HCT116 (cell line): ENCODE data around the gene STPG1. TPM values are rescaled to one million over a fixed set of nuclear protein-coding genes. Genes with fewer than 3 reads are reported as not detected.

ENCODE experiments used
- ATAC-seq: fragments of 200-7000 bp; cut with Tn5 transposase; 2 replicates; pipeline ENCODE4 v1.9.1; 2020; ENCODE audit warnings: mild to moderate bottlenecking, moderate library complexity
- BruUV-seq: library from RNA; stranded (reverse); fragments of 400-500 nt; replicated peaks from 2 replicates; lab custom pipeline; 2021; lab: Mats Ljungman, UMichigan
- CTCF ChIA-PET: fragments of 300-600 bp; sonication (Branson Sonifier 250); formaldehyde crosslinking; loops from one replicate; lab custom pipeline; 2021; ENCODE audit warnings: antibody characterized with exemption; lab: Charles Lee
- POLR2A ChIA-PET: fragments of 300-600, 350-600 bp; sonication (Branson Sonifier 250); formaldehyde crosslinking; loops from one replicate; lab custom pipeline; 2021; ENCODE audit warnings: antibody characterized with exemption; lab: Charles Lee
- RAD21 ChIA-PET, 2 experiments: fragments of 300-600 bp; sonication (Branson Sonifier 250); formaldehyde crosslinking; loops; one replicate each; lab custom pipeline; 2023; ENCODE audit warnings: low total read pairs in 2 of 2; ENCODE audit not compliant: uncharacterized antibody in 2 of 2, unreplicated experiment in 2 of 2, low non-redundant PET in 1 of 2; lab: Charles Lee
- DNase-seq: peaks from one replicate; pipeline ENCODE4 v3.0.0-alpha.2; 2010; ENCODE audit warnings: low read depth, low spot score
- H2AFZ ChIP-seq: fragments of 200-600 bp; shearing (Covaris generic), sonication (generic); 2 replicates; pipeline ENCODE4 v1.6.1; 2017; ENCODE audit warnings: low read depth, mixed run types, mixed read lengths, antibody characterized with exemption, low read length; ENCODE audit not compliant: poor library complexity, severe bottlenecking
- H3K27ac ChIP-seq: 2 replicates; pipeline ENCODE4 v1.5.1; 2012; ENCODE audit warnings: low read depth, low read length
- H3K27me3 ChIP-seq: fragments of 200-600 bp; sonication (generic); 2 replicates; pipeline ENCODE4 v1.6.1; 2016; ENCODE audit warnings: mixed run types, low read length, mixed read lengths; ENCODE audit not compliant: insufficient read depth
- H3K36me3 ChIP-seq, 2 experiments: fragments of 200-500 bp in 1 of 2; fragments of 200-600 bp in 1 of 2; sonication (Bioruptor generic) in 1 of 2; sonication (generic) in 1 of 2; 2 replicates each; pipeline versions ENCODE4 v1.5.1 to v1.6.1; 2014 to 2016; ENCODE audit warnings: low read length in 2 of 2, inconsistent platforms in 1 of 2, mixed read lengths in 1 of 2, mixed run types in 1 of 2; ENCODE audit not compliant: insufficient read depth in 2 of 2, control insufficient read depth in 1 of 2
- H3K4me1 ChIP-seq, 2 experiments: fragments of 200-600 bp in 1 of 2; sonication (generic) in 1 of 2; 2 replicates each; pipeline versions ENCODE4 v1.5.1 to v1.6.1; 2012 to 2017; ENCODE audit warnings: low read length in 2 of 2, inconsistent platforms in 1 of 2, mild to moderate bottlenecking in 1 of 2, mixed read lengths in 1 of 2, mixed run types in 1 of 2, moderate library complexity in 1 of 2; ENCODE audit not compliant: insufficient read depth in 2 of 2, control insufficient read depth in 1 of 2
- H3K4me2 ChIP-seq: fragments of 200-600 bp; sonication (generic); 2 replicates; pipeline ENCODE4 v1.6.1; 2017; ENCODE audit warnings: mixed run types, low read length, mixed read lengths
- H3K4me3 ChIP-seq, 2 experiments: fragments of 200-600 bp in 1 of 2; sonication (generic) in 1 of 2; replicated peaks in 1 of 2; 2 replicates each; pipeline ENCODE4 v1.5.1; 2011 to 2016; ENCODE audit warnings: low read length in 2 of 2, control low read depth in 1 of 2, low read depth in 1 of 2, mild to moderate bottlenecking in 1 of 2, mixed read lengths in 1 of 2, mixed run types in 1 of 2
- H3K79me2 ChIP-seq: fragments of 200-600 bp; sonication (generic); 2 replicates; pipeline ENCODE4 v1.6.1; 2017; ENCODE audit warnings: mild to moderate bottlenecking, mixed run types, low read length, moderate library complexity, mixed read lengths; ENCODE audit not compliant: insufficient read depth
- H3K9ac ChIP-seq: fragments of 200-600 bp; sonication (generic); 2 replicates; pipeline ENCODE4 v1.6.1; 2016; ENCODE audit warnings: low read length, mixed read lengths
- H3K9me2 ChIP-seq: fragments of 200-600 bp; sonication (generic), shearing (Covaris generic); 2 replicates; pipeline ENCODE4 v1.6.1; 2017; ENCODE audit warnings: mixed run types, mild to moderate bottlenecking, moderate library complexity; ENCODE audit not compliant: insufficient read depth
- H3K9me3 ChIP-seq, 2 experiments: fragments of 200-500 bp in 1 of 2; fragments of 200-600 bp in 1 of 2; sonication (Bioruptor generic) in 1 of 2; sonication (generic) in 1 of 2; 2 replicates each; pipeline ENCODE4 v1.6.1; 2014 to 2017; ENCODE audit warnings: low read length in 2 of 2, mixed read lengths in 2 of 2, inconsistent platforms in 1 of 2, low read depth in 1 of 2, mild to moderate bottlenecking in 1 of 2, mixed run types in 1 of 2, moderate library complexity in 1 of 2; ENCODE audit not compliant: control insufficient read depth in 1 of 2, insufficient read depth in 1 of 2
- H4K20me1 ChIP-seq: fragments of 200-600 bp; sonication (generic), shearing (Covaris generic); 2 replicates; pipeline ENCODE4 v1.6.1; 2017; ENCODE audit warnings: mixed run types, mild to moderate bottlenecking, moderate library complexity; ENCODE audit not compliant: insufficient read depth
- CBX3 ChIP-seq: IDR thresholded peaks from 2 replicates; pipeline ENCODE4 v1.6.1; 2012; ENCODE audit warnings: low read depth
- CEBPB ChIP-seq: IDR thresholded peaks from 2 replicates; pipeline ENCODE4 v1.6.1; 2012; ENCODE audit warnings: low read depth
- ELF1 ChIP-seq: IDR thresholded peaks from 2 replicates; pipeline ENCODE4 v1.6.1; 2012; ENCODE audit warnings: low read depth, borderline replicate concordance
- EZH2 ChIP-seq: fragments of 200-600 bp; sonication (generic); IDR thresholded peaks from 2 replicates; pipeline ENCODE4 v1.6.1; 2017; ENCODE audit warnings: antibody characterized with exemption, mixed run types
- EZH2phosphoT487 ChIP-seq: fragments of 200-600 bp; IDR thresholded peaks from 2 replicates; pipeline ENCODE4 v1.6.1; 2018; ENCODE audit warnings: antibody characterized with exemption, borderline replicate concordance
- FOSL1 ChIP-seq: IDR thresholded peaks from 2 replicates; pipeline ENCODE4 v1.6.1; 2012; ENCODE audit warnings: low read depth
- JUND ChIP-seq: IDR thresholded peaks from 2 replicates; pipeline ENCODE4 v1.6.1; 2012
- MAX ChIP-seq: IDR thresholded peaks from 2 replicates; pipeline ENCODE4 v1.6.1; 2012
- POLR2A ChIP-seq: IDR thresholded peaks from 2 replicates; pipeline ENCODE4 v1.7.0; 2011; ENCODE audit warnings: borderline replicate concordance; ENCODE audit not compliant: insufficient read depth, insufficient read length; ENCODE audit errors: extremely low read depth
- POLR2AphosphoS5 ChIP-seq: IDR thresholded peaks from 2 replicates; pipeline ENCODE4 v1.6.1; 2011; ENCODE audit warnings: mild to moderate bottlenecking, low read depth, low read length, moderate library complexity
- RAD21 ChIP-seq: IDR thresholded peaks from 2 replicates; pipeline ENCODE4 v1.6.1; 2012; ENCODE audit warnings: low read depth, mild to moderate bottlenecking
- YY1 ChIP-seq: IDR thresholded peaks from 2 replicates; pipeline ENCODE4 v1.6.1; 2011; ENCODE audit warnings: low read length, low read depth, moderate library complexity, mild to moderate bottlenecking; ENCODE audit not compliant: insufficient replicate concordance; ENCODE audit errors: extremely low read depth
- intact Hi-C: fragments of 100-400 bp; cut with micrococcal nuclease; formaldehyde crosslinking; loops from 2 replicates; pipeline ENCODE4 v1.10.0; 2022
- total RNA-seq: library from RNA; stranded (reverse); gene quantifications from one replicate; pipeline ENCODE4 v1.2.1, GENCODE V29; 2021; ENCODE audit not compliant: unreplicated experiment
- TF ChIP-seq, protein P1 (sequence below), 3 experiments: fragments of 200-600 bp in 1 of 3; sonication (generic) in 1 of 3; IDR thresholded peaks in 2 of 3; conservative IDR thresholded peaks in 1 of 3; 2 replicates each; pipeline ENCODE4 v1.5.1; 2012 to 2017; ENCODE audit warnings: low read depth in 2 of 3, low read length in 2 of 3, antibody characterized with exemption in 1 of 3, borderline replicate concordance in 1 of 3, control low read depth in 1 of 3, mild to moderate bottlenecking in 1 of 3, mixed read lengths in 1 of 3, mixed run types in 1 of 3, moderate library complexity in 1 of 3; ENCODE audit not compliant: insufficient read depth in 1 of 3

Gene STPG1
- total RNA-seq, 1 experiment from 2014 or later, result 13.4 TPM

- no peak overlapping the region for H3K9ac ChIP-seq
- CTCF ChIA-PET, result no interaction called here
- DNase-seq (no peak), ATAC-seq (no peak)
- RAD21 ChIA-PET, result no interaction called here
- no TSS peak for BruUV-seq
- peaks cover 20% of the 10 kb centered on the region; the same call in 1 of the 2 replicates for H3K27me3 ChIP-seq
- no peak overlapping the region for H3K4me3 ChIP-seq
- no peaks in the 10 kb centered on the region for H3K9me2 ChIP-seq
- no peak overlapping the region for H3K4me2 ChIP-seq
- TF ChIP-seq MAX (no peak), POLR2A (no peak), EZH2 (no peak), CEBPB (no peak), FOSL1 (no peak), EZH2phosphoT487 (no peak), JUND (no peak), RAD21 (no peak)
- intact Hi-C loops, result no loop called here
- H3K79me2 ChIP-seq, result no peaks in the 10 kb centered on the region
- POLR2A ChIA-PET, result no interaction called here
- no peak overlapping the region for H3K27ac ChIP-seq
- no peaks in the 10 kb centered on the region for H3K4me1 ChIP-seq
- H2AFZ ChIP-seq, result no peak overlapping the region
- no peaks in the 10 kb centered on the region for H3K9me3 ChIP-seq
- no peaks in the 10 kb centered on the region for H4K20me1 ChIP-seq
- H3K36me3 ChIP-seq, result no peaks in the 10 kb centered on the region
Observed at GRCh38 chr1:24340770-24341169, 72.8 kb downstream of the STPG1 start.

GRCh38 chr1:24339996-24340395 lies 73.6 kb downstream of the STPG1 start:
- POLR2A ChIA-PET, result no interaction called here
- H2AFZ ChIP-seq, result no peak overlapping the region
- no peaks in the 10 kb centered on the region for H4K20me1 ChIP-seq
- no peaks in the 10 kb centered on the region for H3K9me2 ChIP-seq
- no peak overlapping the region for H3K4me2 ChIP-seq
- CTCF ChIA-PET, result no interaction called here
- TF ChIP-seq YY1 (no peak), CBX3 (no peak), JUND (no peak), POLR2AphosphoS5 (no peak), FOSL1 (no peak), ELF1 (no peak)
- TF ChIP-seq, protein P1, sequence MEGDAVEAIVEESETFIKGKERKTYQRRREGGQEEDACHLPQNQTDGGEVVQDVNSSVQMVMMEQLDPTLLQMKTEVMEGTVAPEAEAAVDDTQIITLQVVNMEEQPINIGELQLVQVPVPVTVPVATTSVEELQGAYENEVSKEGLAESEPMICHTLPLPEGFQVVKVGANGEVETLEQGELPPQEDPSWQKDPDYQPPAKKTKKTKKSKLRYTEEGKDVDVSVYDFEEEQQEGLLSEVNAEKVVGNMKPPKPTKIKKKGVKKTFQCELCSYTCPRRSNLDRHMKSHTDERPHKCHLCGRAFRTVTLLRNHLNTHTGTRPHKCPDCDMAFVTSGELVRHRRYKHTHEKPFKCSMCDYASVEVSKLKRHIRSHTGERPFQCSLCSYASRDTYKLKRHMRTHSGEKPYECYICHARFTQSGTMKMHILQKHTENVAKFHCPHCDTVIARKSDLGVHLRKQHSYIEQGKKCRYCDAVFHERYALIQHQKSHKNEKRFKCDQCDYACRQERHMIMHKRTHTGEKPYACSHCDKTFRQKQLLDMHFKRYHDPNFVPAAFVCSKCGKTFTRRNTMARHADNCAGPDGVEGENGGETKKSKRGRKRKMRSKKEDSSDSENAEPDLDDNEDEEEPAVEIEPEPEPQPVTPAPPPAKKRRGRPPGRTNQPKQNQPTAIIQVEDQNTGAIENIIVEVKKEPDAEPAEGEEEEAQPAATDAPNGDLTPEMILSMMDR (IDR thresholded peaks at IDR 0.05 in 2 of 3, conservative IDR thresholded peaks at IDR 0.05 in 1 of 3; ENCODE audit: borderline replicate concordance in 1 of 3, insufficient read depth in 1 of 3, low read depth in 2 of 3, low read length in 2 of 3), result no peak
- no TSS peak for BruUV-seq
- no peak overlapping the region for H3K4me3 ChIP-seq
- intact Hi-C loops, result no loop called here
- no peak overlapping the region for H3K27ac ChIP-seq
- DNase-seq (no peak), ATAC-seq (no peak)
- no peaks in the 10 kb centered on the region for H3K9me3 ChIP-seq
- RAD21 ChIA-PET, result no interaction called here
- H3K36me3 ChIP-seq, result no peaks in the 10 kb centered on the region
- H3K27me3 ChIP-seq, result peaks cover 20% of the 10 kb centered on the region; the same call in 1 of the 2 replicates
- H3K9ac ChIP-seq, result no peak overlapping the region
- H3K4me1 ChIP-seq, result no peaks in the 10 kb centered on the region
- H3K79me2 ChIP-seq, result no peaks in the 10 kb centered on the region
